Body of pancreas (tissue), 4 donors: ENCODE results near the gene TGFBI. TPM values are rescaled to one million over a fixed set of nuclear protein-coding genes. Genes with fewer than 3 reads are reported as not detected.

Experiments
- ATAC-seq: fragments of 150-250 bp; one replicate; pipeline ENCODE4 v1.9.1; 2016
- DNase-seq, 4 donors: peaks; one replicate each; pipeline ENCODE4 v3.0.0-alpha.2; 2019
- H3K27ac ChIP-seq, 4 donors: fragments of 200-600 bp; sonication (generic); 1 replicate in 3 of 4; 2 replicates in 1 of 4; pipeline versions ENCODE4 v1.5.1 to v1.6.1; 2016 to 2019; ENCODE audit warnings: mild to moderate bottlenecking in 1 of 4, mixed read lengths in 1 of 4, moderate library complexity in 1 of 4
- H3K27me3 ChIP-seq, 2 donors: fragments of 200-600 bp; sonication (generic); one replicate each; pipeline ENCODE4 v1.6.0; 2016; ENCODE audit warnings: mild to moderate bottlenecking in 1 of 2
- H3K36me3 ChIP-seq, 2 donors: fragments of 200-600 bp; sonication (generic); replicated peaks in 1 of 2; 2 replicates each; pipeline ENCODE4 v1.5.1; 2016; ENCODE audit warnings: low read depth in 2 of 2; ENCODE audit not compliant: insufficient read depth in 1 of 2
- H3K4me1 ChIP-seq: fragments of 200-600 bp; sonication (generic); one replicate; pipeline ENCODE4 v1.6.0; 2016
- H3K4me3 ChIP-seq, 2 donors: fragments of 200-600 bp; sonication (generic); 1 replicate in 1 of 2; 2 replicates in 1 of 2; pipeline ENCODE4 v1.5.1; 2016 to 2019
- H3K9me3 ChIP-seq, 3 donors: fragments of 200-600 bp; sonication (generic); 1 replicate in 2 of 3; 2 replicates in 1 of 3; pipeline ENCODE4 v1.5.1; 2016
- POLR2A ChIP-seq, 3 donors: fragments of 450-650 bp; IDR thresholded peaks; one replicate each; pipeline ENCODE4 v1.6.1; 2016; ENCODE audit warnings: antibody characterized with exemption in 3 of 3, mild to moderate bottlenecking in 2 of 3
- WGBS, 2 donors: methylation state at CpG; one replicate each; pipeline ENCODE4 v1.1.5; 2017; 5-methylcytosine and 5-hydroxymethylcytosine counted together
- intact Hi-C: fragments of 100-400 bp; cut with DNase I; formaldehyde crosslinking; loops from one replicate; pipeline ENCODE4 v1.15.1; 2023
- total RNA-seq, 2 donors: library from RNA; depleted of rRNA; stranded (reverse); fragments of >200 nt; gene quantifications; one replicate each; pipeline ENCODE4 v1.1.0, GENCODE V29; 2016
- TF ChIP-seq, protein P1 (sequence below), 7 experiments: fragments of 450-650 bp in 4 of 7; fragments of 200-600 bp in 3 of 7; sonication (generic) in 3 of 7; IDR thresholded peaks; one replicate each; pipeline ENCODE4 v1.5.1; 2016 to 2019; ENCODE audit warnings: antibody characterized with exemption in 7 of 7

The TGFBI gene
- total RNA-seq, 2 donors from 2014 or later, result 7.6 to 23.9 TPM

DNA sequence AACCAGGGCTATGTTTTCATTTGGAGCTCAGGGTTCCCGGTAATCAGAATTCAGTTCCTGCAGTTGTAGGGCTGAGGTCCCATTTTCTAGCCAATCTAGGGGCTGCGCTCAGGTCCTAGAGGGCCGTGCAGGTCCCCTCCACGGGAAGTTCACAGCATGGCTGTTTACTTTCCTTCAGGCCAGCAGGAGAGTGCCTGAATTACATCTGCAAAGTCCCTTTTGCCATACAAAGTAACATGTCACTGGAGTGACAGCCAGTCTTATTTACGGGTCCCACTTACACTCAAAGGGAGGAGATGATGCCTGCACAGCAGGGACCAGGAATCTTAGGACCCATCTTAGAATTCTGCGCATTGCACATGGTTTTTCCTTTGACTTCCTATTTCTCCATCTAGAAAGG is 29.9 kb upstream of the TGFBI start:
- DNase-seq (no peak), ATAC-seq (no peak)
- H3K27ac ChIP-seq, result peak overlapping the region in 1 of 4 donors; percentile 27
- no peaks in the 10 kb centered on the region for H3K9me3 ChIP-seq
- H3K27me3 ChIP-seq, result no peaks in the 10 kb centered on the region
- H3K36me3 ChIP-seq, result no peaks in the 10 kb centered on the region
- H3K4me1 ChIP-seq, result no peaks in the 10 kb centered on the region
- intact Hi-C loops, result no loop called here
- H3K4me3 ChIP-seq, result no peak overlapping the region
- no peak for TF ChIP-seq POLR2A (IDR thresholded peaks at IDR 0.05)
- TF ChIP-seq, protein P1, sequence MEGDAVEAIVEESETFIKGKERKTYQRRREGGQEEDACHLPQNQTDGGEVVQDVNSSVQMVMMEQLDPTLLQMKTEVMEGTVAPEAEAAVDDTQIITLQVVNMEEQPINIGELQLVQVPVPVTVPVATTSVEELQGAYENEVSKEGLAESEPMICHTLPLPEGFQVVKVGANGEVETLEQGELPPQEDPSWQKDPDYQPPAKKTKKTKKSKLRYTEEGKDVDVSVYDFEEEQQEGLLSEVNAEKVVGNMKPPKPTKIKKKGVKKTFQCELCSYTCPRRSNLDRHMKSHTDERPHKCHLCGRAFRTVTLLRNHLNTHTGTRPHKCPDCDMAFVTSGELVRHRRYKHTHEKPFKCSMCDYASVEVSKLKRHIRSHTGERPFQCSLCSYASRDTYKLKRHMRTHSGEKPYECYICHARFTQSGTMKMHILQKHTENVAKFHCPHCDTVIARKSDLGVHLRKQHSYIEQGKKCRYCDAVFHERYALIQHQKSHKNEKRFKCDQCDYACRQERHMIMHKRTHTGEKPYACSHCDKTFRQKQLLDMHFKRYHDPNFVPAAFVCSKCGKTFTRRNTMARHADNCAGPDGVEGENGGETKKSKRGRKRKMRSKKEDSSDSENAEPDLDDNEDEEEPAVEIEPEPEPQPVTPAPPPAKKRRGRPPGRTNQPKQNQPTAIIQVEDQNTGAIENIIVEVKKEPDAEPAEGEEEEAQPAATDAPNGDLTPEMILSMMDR (IDR thresholded peaks at IDR 0.05), result no peak
- WGBS, 2 donors, result 55 to 64% methylated on average over 5 to 6 of the region's 6 CpGs

DNA sequence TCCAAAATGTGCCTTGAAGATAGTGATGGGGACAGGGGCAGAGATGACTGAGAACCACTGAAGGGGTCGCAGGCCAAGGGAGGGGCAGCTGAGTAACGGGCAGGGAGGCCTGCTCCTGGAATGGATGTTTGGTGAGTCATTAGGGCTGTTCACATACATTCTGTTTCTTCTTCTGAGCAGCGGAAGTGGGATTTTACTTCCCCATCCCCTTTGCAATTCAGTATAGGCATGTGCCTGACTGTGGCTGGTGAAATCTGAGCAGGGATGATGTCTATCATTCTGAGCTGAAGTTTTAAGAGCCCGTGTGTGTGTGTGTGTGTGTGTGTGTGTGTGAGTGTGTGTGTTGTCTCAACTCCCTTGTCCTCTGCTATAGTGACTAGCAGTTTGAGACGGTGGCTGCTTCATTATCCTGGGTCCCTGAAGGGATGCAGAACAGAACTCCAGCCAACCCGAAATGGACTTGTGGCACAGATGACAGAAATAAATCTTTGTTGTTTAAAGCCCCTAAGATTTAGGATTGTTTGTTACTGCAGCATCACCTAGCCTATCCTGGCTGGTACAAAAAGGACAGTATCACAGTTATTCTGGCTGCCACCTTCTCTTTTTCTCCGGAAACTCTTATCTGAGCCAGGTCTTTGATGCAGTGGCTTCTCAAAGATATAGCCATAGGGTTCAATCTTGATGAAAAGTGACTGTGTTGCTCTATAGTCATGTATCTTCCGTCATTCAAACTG is 29.2 kb upstream of the TGFBI start:
- Histone ChIP-seq H3K27me3 (no peaks in the 10 kb centered on the region), H3K4me1 (no peaks in the 10 kb centered on the region), H3K27ac (peak overlapping the region in 1 of 4 donors; percentile 27), H3K9me3 (no peaks in the 10 kb centered on the region), H3K36me3 (no peaks in the 10 kb centered on the region), H3K4me3 (no peak overlapping the region)
- TF ChIP-seq POLR2A (IDR thresholded peaks at IDR 0.05), result no peak
- intact Hi-C loops, result no loop called here
- no peak for ATAC-seq
- WGBS, 2 donors, result 66 to 71% methylated on average over 8 of the region's 8 CpGs
- peak in 1 of 4 donors; percentile 55 for DNase-seq

DNA sequence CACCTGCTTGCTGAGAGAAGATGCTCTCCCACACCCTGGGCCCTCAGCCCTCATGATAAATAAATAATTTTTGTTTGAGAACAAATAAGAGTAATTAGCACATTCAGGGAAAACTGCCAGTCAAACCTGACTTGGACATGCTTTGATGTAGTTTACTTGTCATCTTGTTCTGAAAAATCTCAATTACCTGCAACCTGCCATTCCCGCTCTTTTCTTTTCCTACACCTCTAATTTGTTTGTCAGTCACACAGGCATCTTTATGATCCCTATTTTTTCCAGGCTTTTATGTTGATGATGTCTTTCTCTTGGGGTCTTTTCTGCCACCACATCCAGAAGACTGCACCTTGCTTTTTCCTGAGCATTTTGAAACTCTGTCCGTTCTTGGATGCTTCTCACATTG is 28.6 kb upstream of the TGFBI start:
- Histone ChIP-seq H3K27me3 (no peaks in the 10 kb centered on the region), H3K36me3 (no peaks in the 10 kb centered on the region), H3K4me3 (no peak overlapping the region), H3K27ac (peak overlapping the region in 1 of 4 donors; percentile 20), H3K4me1 (no peaks in the 10 kb centered on the region), H3K9me3 (no peaks in the 10 kb centered on the region)
- ATAC-seq (no peak), DNase-seq (no peak)
- TF ChIP-seq POLR2A (IDR thresholded peaks at IDR 0.05), result no peak
- TF ChIP-seq, protein P1 (IDR thresholded peaks at IDR 0.05), result no peak
- intact Hi-C loops, result no loop called here
- WGBS, 2 donors, result 77 to 83% methylated on average over 2 of the region's 2 CpGs

DNA sequence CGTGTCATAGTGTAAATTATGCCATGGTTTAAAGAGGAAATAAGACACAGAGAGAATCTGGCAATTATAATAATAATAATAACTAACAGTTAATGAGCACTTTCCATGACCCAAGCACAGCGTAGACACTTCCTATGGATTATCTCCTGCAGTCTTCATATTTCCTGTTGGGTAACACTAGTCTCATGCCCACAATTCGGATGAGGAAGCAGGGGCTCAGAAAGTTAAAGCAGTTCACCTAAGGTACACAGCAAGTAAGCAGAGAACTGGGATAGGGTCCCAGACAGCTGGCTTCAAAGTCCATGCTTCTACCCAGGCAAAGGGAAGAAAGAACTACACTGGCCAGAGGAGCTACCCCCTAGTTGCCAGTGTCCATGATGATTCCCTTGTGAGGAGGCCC is 27.9 kb upstream of the TGFBI start:
- 67 to 81% methylated on average over 3 of the region's 3 CpGs for WGBS, 2 donors
- DNase-seq (peak in 1 of 4 donors; percentile 37), ATAC-seq (no peak)
- no peak overlapping the region for H3K4me3 ChIP-seq
- TF ChIP-seq, protein P1 (IDR thresholded peaks at IDR 0.05), result no peak
- no peak for TF ChIP-seq POLR2A (IDR thresholded peaks at IDR 0.05)
- no peaks in the 10 kb centered on the region for H3K36me3 ChIP-seq
- no peaks in the 10 kb centered on the region for H3K4me1 ChIP-seq
- H3K9me3 ChIP-seq, result no peaks in the 10 kb centered on the region
- intact Hi-C loops, result no loop called here
- H3K27me3 ChIP-seq, result no peaks in the 10 kb centered on the region
- peak overlapping the region in 1 of 4 donors; percentile 20 for H3K27ac ChIP-seq

DNA sequence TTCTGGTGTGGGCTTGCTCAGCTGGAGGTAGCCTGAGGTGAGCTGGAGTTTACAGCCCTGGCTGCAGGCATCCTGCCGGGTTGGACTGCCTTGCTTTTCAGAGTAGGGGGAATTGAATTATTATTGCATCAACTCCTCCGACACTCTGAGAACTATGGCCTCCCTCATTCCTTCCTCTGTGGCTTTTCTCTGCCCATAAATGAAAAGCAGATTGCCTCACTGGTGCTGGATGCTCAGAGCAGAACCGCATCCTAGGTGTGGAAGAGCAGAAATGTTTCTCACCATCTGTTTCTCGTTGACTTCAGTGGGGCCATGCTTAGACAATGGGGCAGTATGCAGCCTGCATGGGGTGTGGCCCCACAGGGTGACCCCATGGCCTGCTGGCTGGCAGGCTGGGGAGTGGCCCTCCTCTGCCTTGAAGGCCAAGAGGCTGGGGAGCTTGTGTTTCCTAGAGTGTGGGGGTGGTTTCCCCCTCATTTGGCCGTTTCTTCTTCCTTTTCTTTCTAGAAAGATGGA is 27.3 kb upstream of the TGFBI start:
- ATAC-seq, result no peak
- H3K27ac ChIP-seq, result peak overlapping the region in 1 of 4 donors; percentile 13
- intact Hi-C loops, result no loop called here

More for the DNA sequence above, 27.3 kb upstream of the TGFBI start:
- Histone ChIP-seq H3K27me3 (no peaks in the 10 kb centered on the region), H3K9me3 (no peaks in the 10 kb centered on the region), H3K36me3 (no peaks in the 10 kb centered on the region), H3K4me3 (no peak overlapping the region), H3K4me1 (no peaks in the 10 kb centered on the region)
- no peak for TF ChIP-seq POLR2A (IDR thresholded peaks at IDR 0.05)
- TF ChIP-seq, protein P1 (IDR thresholded peaks at IDR 0.05), result no peak
- no peak for DNase-seq
- WGBS, 2 donors, result 41 to 68% methylated on average over 4 to 5 of the region's 5 CpGs
